ENCODE measurements around the gene FGF12. TPM values are rescaled to one million over a fixed set of nuclear protein-coding genes. Genes with fewer than 3 reads are reported as not detected.
A peak's percentile ranks its signal among the peaks of the same experiment; 100 is the strongest.
"Not testable (repeated sequence)": the region's sequence is repeated elsewhere in the genome, so short reads cannot be mapped to it uniquely, and the experiment has no call there.

Gene FGF12
- total RNA-seq, 8 experiments from 2014 or later = 8.2 to 173 (median 21.6) TPM

GRCh38 chr3:192719964-192720363, 7.4 kb downstream of the FGF12 start:
- H3K4me3 ChIP-seq = no peak overlapping the region
- WGBS, 10 experiments = 33 to 100% (median 93%) methylated on average over 1 to 3 of the region's 3 CpGs
- in situ Hi-C loops (cut with MboI; ENCODE audit: low pct_unique_long_range_greater_than_20kb in 2 of 9, low sequenced_read_pairs in 9 of 9, unreplicated experiment in 9 of 9) = no loop called here
- H3K27ac ChIP-seq = no peak overlapping the region
- no peaks in the 10 kb centered on the region for H3K4me1 ChIP-seq (replicated peaks in 1 of 2)
- ATAC-seq (replicated peaks in 6 of 8) = no peak

- ATAC-seq (replicated peaks in 6 of 8) = no peak
- WGBS, 10 experiments = 8 to 66% (median 34%) methylated on average over 2 to 3 of the region's 3 CpGs; no CpG with 5 or more reads in 1 of the 10 experiments
- in situ Hi-C loops (cut with MboI; ENCODE audit: low pct_unique_long_range_greater_than_20kb in 2 of 9, low sequenced_read_pairs in 9 of 9, unreplicated experiment in 9 of 9) = no loop called here
- no peak overlapping the region for H3K27ac ChIP-seq
- H3K4me1 ChIP-seq (replicated peaks in 1 of 2) = no peaks in the 10 kb centered on the region
- no peak overlapping the region for H3K4me3 ChIP-seq
Observed at GRCh38 chr3:192718156-192718555, 9.2 kb downstream of the FGF12 start.

DNA sequence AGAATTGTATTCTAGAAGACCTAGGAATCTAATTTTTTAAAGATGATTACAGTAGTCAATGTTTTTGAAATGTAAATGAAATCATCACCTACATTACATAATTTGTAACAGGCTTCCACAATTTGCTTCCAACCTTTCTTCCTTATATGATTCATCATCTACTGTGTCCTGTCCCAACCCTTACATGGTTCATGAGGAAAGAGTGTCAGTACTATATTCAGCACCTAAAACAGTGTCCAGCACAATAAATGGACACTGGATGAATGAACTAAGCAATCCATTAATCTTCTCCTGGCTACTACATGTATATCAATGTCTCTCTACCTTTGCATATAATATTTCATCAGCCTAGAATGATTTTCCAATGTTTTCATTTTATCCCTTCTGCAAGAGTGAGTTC, 12.2 kb downstream of the FGF12 start:
- Histone ChIP-seq H3K4me1 (replicated peaks in 1 of 2) (no peaks in the 10 kb centered on the region), H3K27ac (no peak overlapping the region), H3K4me3 (no peak overlapping the region)
- in situ Hi-C loops (cut with MboI; ENCODE audit: low pct_unique_long_range_greater_than_20kb in 2 of 9, low sequenced_read_pairs in 9 of 9, unreplicated experiment in 9 of 9) = no loop called here
- ATAC-seq (replicated peaks in 6 of 8) = no peak

DNA sequence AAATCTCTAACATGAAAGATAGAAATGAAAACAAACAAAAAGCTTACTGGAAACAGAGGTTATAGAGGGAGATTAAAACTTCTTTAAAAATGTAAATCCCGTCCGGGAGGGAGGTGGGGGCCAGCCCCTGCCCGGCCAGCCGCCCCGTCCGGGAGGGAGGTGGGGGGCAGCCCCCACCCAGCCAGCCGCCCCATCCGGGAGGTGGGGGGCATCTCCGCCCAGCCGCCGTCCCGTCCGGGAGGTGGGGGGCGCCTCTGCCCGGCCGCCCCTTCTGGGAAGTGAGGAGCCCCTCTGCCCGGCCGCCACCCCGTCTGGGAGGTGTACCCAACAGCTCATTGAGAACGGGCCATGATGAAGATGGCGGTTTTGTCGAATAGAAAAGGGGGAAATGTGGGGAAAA, 16.2 kb downstream of the FGF12 start:
- H3K4me3 ChIP-seq; H3K4me1 ChIP-seq (replicated peaks in 1 of 2); ATAC-seq (replicated peaks in 6 of 8); in situ Hi-C loops (cut with MboI; ENCODE audit: low pct_unique_long_range_greater_than_20kb in 2 of 9, low sequenced_read_pairs in 9 of 9, unreplicated experiment in 9 of 9); H3K27ac ChIP-seq: not testable (repeated sequence)
- WGBS, 10 experiments = no CpG with 5 or more reads among the region's 22 CpGs

GRCh38 chr3:192710366-192710765, 17.0 kb downstream of the FGF12 start:
- Histone ChIP-seq H3K4me3 (no peak overlapping the region), H3K27ac (no peak overlapping the region), H3K4me1 (replicated peaks in 1 of 2) (no peaks in the 10 kb centered on the region)
- WGBS, 10 experiments = 0 to 100% (median 67%) methylated on average over 1 of the region's 1 CpG; no CpG with 5 or more reads in 3 of the 10 experiments
- no peak for ATAC-seq (replicated peaks in 6 of 8)
- in situ Hi-C loops (cut with MboI; ENCODE audit: low pct_unique_long_range_greater_than_20kb in 2 of 9, low sequenced_read_pairs in 9 of 9, unreplicated experiment in 9 of 9) = no loop called here

- no peak for ATAC-seq (replicated peaks in 6 of 8)
- Histone ChIP-seq H3K4me1 (replicated peaks in 1 of 2) (no peaks in the 10 kb centered on the region), H3K4me3 (no peak overlapping the region), H3K27ac (no peak overlapping the region)
- 20 to 100% (median 95%) methylated on average over 1 to 13 of the region's 13 CpGs for WGBS, 10 experiments
- in situ Hi-C loops (cut with MboI; ENCODE audit: low pct_unique_long_range_greater_than_20kb in 2 of 9, low sequenced_read_pairs in 9 of 9, unreplicated experiment in 9 of 9) = no loop called here
Observed at GRCh38 chr3:192706272-192706671, 21.1 kb downstream of the FGF12 start.

- in situ Hi-C loops (cut with MboI; ENCODE audit: low pct_unique_long_range_greater_than_20kb in 2 of 9, low sequenced_read_pairs in 9 of 9, unreplicated experiment in 9 of 9) = no loop called here
- no peaks in the 10 kb centered on the region for H3K4me1 ChIP-seq (replicated peaks in 1 of 2)
- no peak for ATAC-seq (replicated peaks in 6 of 8)
- no peak overlapping the region for H3K4me3 ChIP-seq
- H3K27ac ChIP-seq = no peak overlapping the region
Observed at GRCh38 chr3:192700885-192701284, 26.5 kb downstream of the FGF12 start.

GRCh38 chr3:192696943-192697587, 30.3 kb downstream of the FGF12 start:
- no peaks in the 10 kb centered on the region for H3K4me1 ChIP-seq (replicated peaks in 1 of 2)
- ATAC-seq (replicated peaks in 6 of 8) = peak in 3 of 8 experiments; percentile 51 to 71 (median 70)
- in situ Hi-C loops (cut with MboI; ENCODE audit: low pct_unique_long_range_greater_than_20kb in 2 of 9, low sequenced_read_pairs in 9 of 9, unreplicated experiment in 9 of 9) = no loop called here
- 0 to 80% (median 60%) methylated on average over 1 to 2 of the region's 2 CpGs; no CpG with 5 or more reads in 3 of the 10 experiments for WGBS, 10 experiments
- no peak overlapping the region for H3K4me3 ChIP-seq
- no peak overlapping the region for H3K27ac ChIP-seq

- Histone ChIP-seq H3K27ac (no peak overlapping the region), H3K4me1 (replicated peaks in 1 of 2) (no peaks in the 10 kb centered on the region), H3K4me3 (no peak overlapping the region)
- in situ Hi-C loops (cut with MboI; ENCODE audit: low pct_unique_long_range_greater_than_20kb in 2 of 9, low sequenced_read_pairs in 9 of 9, unreplicated experiment in 9 of 9) = no loop called here
- WGBS, 10 experiments = 60 to 100% (median 92%) methylated on average over 1 to 3 of the region's 5 CpGs; no CpG with 5 or more reads in 6 of the 10 experiments
- no peak for ATAC-seq (replicated peaks in 6 of 8)
Observed at GRCh38 chr3:192687488-192688152, 39.7 kb downstream of the FGF12 start.

DNA sequence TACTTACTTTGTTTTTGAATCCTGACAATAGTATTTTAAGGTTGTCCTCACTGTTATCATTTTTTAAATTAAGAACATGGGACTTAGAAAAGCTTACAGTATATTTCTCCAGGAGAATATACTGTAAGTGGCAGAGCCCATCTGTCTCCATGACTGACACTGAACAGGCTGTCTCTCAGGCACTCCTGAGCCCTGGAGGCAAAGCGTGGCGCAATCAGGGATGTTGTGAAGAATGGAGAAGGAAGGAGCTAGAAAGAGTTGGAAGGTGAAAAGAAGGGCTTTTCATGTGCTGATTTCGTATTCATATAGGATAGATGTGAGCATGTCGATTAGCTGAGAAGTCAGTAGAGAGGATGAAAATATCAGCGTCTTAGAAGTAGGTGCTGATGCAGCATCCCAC, 41.5 kb downstream of the FGF12 start:
- Histone ChIP-seq H3K4me1 (replicated peaks in 1 of 2) (no peaks in the 10 kb centered on the region), H3K4me3 (no peak overlapping the region), H3K27ac (no peak overlapping the region)
- in situ Hi-C loops (cut with MboI; ENCODE audit: low pct_unique_long_range_greater_than_20kb in 2 of 9, low sequenced_read_pairs in 9 of 9, unreplicated experiment in 9 of 9) = no loop called here
- 48 to 100% (median 83%) methylated on average over 2 to 5 of the region's 5 CpGs; no CpG with 5 or more reads in 4 of the 10 experiments for WGBS, 10 experiments
- ATAC-seq (replicated peaks in 6 of 8) = no peak

DNA sequence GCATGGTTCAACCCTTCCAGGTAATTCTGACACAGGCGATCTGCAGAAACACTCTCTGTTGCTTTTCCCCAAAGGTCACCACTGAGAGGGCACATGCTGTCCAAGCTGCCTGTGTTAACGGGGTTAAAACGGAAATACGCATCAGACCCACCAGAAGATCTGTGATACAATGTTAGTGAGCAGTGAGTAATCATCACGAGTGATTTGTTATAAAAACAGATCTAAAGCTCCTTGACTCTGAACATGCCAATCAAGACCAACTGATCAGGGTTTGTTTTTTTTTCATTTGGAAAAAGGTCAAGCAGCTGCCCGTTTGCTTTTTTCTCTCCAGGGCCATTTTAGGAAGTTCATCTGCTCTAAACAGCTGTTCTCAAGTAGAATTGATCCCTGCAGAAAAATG, 43.2 kb downstream of the FGF12 start:
- WGBS, 10 experiments = 17 to 93% (median 68%) methylated on average over 2 to 6 of the region's 6 CpGs; no CpG with 5 or more reads in 2 of the 10 experiments
- ATAC-seq (replicated peaks in 6 of 8) = no peak
- Histone ChIP-seq H3K27ac (no peak overlapping the region), H3K4me3 (no peak overlapping the region), H3K4me1 (replicated peaks in 1 of 2) (no peaks in the 10 kb centered on the region)
- in situ Hi-C loops (cut with MboI; ENCODE audit: low pct_unique_long_range_greater_than_20kb in 2 of 9, low sequenced_read_pairs in 9 of 9, unreplicated experiment in 9 of 9) = no loop called here

DNA sequence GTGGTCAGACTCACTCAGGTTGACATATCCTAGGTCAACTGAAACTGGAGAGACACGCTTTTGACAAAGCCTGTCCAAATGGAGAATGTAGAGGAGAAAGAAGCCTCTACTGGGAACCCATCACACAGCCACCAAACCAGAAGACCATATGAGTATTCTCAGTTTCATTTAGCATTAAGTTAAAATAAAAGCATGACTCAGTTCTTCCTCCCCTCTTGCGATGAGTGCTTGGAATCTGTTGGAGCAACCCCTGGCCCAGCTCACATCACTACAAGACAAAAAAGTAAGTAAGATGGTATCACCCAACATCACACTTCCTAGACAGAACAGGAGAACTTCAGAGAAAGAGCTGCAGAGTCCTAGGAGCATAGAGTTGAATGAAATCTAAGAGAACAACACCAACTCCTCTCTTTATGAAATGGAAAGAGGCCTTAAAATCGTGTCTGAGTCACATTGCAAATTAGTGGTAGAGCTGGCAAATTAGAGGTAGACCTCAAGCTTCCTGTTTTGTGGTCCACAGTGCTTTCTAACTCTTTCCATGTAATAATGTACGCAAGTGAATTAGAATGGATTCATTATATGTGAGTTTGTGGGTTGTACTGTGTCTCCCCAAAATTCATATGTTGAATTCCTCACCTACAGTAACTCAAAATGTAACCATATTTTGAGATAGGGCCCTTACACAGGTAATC, 51.2 kb downstream of the FGF12 start:
- in situ Hi-C loops (cut with MboI; ENCODE audit: low pct_unique_long_range_greater_than_20kb in 2 of 9, low sequenced_read_pairs in 9 of 9, unreplicated experiment in 9 of 9) = no loop called here
- Histone ChIP-seq H3K27ac (no peak overlapping the region), H3K4me1 (replicated peaks in 1 of 2) (no peaks in the 10 kb centered on the region), H3K4me3 (no peak overlapping the region)
- 0 to 87% (median 65%) methylated on average over 2 to 4 of the region's 4 CpGs; no CpG with 5 or more reads in 2 of the 10 experiments for WGBS, 10 experiments
- ATAC-seq (replicated peaks in 6 of 8) = peak in 1 of 8 experiments; percentile 64

- no peak overlapping the region for H3K27ac ChIP-seq
- H3K4me1 ChIP-seq (replicated peaks in 1 of 2) = no peaks in the 10 kb centered on the region
- WGBS, 10 experiments = 17 to 90% (median 76%) methylated on average over 3 to 6 of the region's 6 CpGs
- peak in 1 of 8 experiments; percentile 18 for ATAC-seq (replicated peaks in 6 of 8)
- no peak overlapping the region for H3K4me3 ChIP-seq
- in situ Hi-C loops (cut with MboI; ENCODE audit: low pct_unique_long_range_greater_than_20kb in 2 of 9, low sequenced_read_pairs in 9 of 9, unreplicated experiment in 9 of 9) = no loop called here
Observed at GRCh38 chr3:192655628-192656027, 71.7 kb downstream of the FGF12 start.

Data from motor neuron (in vitro differentiated cells).